ENCODE measurements around the gene HBQ1. TPM values are rescaled to one million over a fixed set of nuclear protein-coding genes. Genes with fewer than 3 reads are reported as not detected.

The HBQ1 gene
- total RNA-seq, 1 experiment from 2014 or later: 10.4 TPM

DNA sequence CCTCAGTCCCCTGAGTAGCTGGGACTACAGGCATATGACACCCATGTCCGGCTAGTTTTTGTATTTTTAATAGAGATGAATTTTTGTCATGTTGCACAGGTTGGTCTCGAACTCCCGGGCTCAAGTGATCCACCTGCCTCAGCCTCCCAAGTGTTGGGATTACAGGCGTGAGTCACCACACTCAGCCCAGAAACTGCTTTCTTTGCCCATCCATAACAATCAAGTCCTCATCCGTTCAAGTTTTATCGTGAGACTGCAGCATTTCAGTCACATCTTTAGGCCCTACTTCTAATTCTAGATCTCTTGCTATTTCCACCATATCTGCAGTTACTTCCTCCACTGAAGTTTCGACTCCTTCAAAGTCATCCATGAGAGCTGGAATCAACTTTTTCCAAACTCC, 48.1 kb upstream of the HBQ1 start:
- H3K27ac ChIP-seq (ENCODE audit: low read length): no peak overlapping the region
- in situ Hi-C loops (cut with HindIII; ENCODE audit: low pct_unique_long_range_greater_than_20kb, low sequenced_read_pairs): no loop called here
- DNase-seq (ENCODE audit: low read depth, low spot score) (no peak), ATAC-seq (no peak)
- no peaks in the 10 kb centered on the region for H3K9me3 ChIP-seq (ENCODE audit: control insufficient read depth, insufficient read depth, low read depth, low read length)
- no peak overlapping the region for H3K4me3 ChIP-seq (ENCODE audit: low read depth in 2 of 2, low read length in 2 of 2)
- H3K36me3 ChIP-seq (ENCODE audit: control insufficient read depth, insufficient read depth, low read length): no peaks in the 10 kb centered on the region; the same call in 1 of the 2 replicates
- TF ChIP-seq TCF7L2 (IDR thresholded peaks at IDR 0.05; ENCODE audit: low read depth, low read length) (no peak), POLR2AphosphoS5 (IDR thresholded peaks at IDR 0.05; ENCODE audit: low read depth, low read length) (no peak), SIN3A (IDR thresholded peaks at IDR 0.05; ENCODE audit: borderline replicate concordance, insufficient read depth, low read depth, low read length) (no peak), REST (IDR thresholded peaks at IDR 0.05; ENCODE audit: insufficient read depth in 1 of 2, low read depth in 2 of 2, low read length in 1 of 2) (no peak)
- TF ChIP-seq, protein P1, sequence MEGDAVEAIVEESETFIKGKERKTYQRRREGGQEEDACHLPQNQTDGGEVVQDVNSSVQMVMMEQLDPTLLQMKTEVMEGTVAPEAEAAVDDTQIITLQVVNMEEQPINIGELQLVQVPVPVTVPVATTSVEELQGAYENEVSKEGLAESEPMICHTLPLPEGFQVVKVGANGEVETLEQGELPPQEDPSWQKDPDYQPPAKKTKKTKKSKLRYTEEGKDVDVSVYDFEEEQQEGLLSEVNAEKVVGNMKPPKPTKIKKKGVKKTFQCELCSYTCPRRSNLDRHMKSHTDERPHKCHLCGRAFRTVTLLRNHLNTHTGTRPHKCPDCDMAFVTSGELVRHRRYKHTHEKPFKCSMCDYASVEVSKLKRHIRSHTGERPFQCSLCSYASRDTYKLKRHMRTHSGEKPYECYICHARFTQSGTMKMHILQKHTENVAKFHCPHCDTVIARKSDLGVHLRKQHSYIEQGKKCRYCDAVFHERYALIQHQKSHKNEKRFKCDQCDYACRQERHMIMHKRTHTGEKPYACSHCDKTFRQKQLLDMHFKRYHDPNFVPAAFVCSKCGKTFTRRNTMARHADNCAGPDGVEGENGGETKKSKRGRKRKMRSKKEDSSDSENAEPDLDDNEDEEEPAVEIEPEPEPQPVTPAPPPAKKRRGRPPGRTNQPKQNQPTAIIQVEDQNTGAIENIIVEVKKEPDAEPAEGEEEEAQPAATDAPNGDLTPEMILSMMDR (IDR thresholded peaks at IDR 0.05): no peak
- no TSS peak for BruUV-seq (replicated peaks)
- no peaks in the 10 kb centered on the region for H3K27me3 ChIP-seq (ENCODE audit: control insufficient read depth, insufficient read depth, low read length)
- CTCF ChIA-PET: no interaction called here
- intact Hi-C loops (cut with micrococcal nuclease; ENCODE audit: unreplicated experiment): no loop called here
- H3K4me1 ChIP-seq (ENCODE audit: control insufficient read depth, insufficient read depth, low read length): peaks cover 7% of the 10 kb centered on the region; the same call in 1 of the 2 replicates
- POLR2A ChIA-PET: interaction anchor here (0.6 kb wide), 1 partner anchor 52 kb away, joined by 13 read pairs; no protein-coding TSS in a partner anchor

DNA sequence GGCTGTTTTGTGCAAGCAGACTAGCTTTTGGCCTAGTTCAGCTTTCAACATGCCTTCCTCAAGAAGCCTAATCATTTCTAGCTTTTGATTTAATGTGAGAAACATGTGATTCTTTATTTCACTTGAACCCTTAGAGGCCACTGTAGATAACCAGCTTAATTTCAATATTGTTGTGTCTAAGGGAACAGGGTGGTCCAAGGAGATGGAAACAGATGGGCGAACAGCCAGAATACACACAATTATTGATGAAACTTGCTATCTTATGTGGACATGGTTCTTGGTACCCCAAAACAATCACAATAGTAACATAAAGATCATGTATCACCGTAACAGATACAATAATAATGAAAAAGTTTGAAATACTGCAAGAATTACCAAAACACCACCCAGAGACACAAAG, 46.5 kb upstream of the HBQ1 start:
- intact Hi-C loops (cut with micrococcal nuclease; ENCODE audit: unreplicated experiment) (no loop called here), in situ Hi-C loops (cut with HindIII; ENCODE audit: low pct_unique_long_range_greater_than_20kb, low sequenced_read_pairs) (no loop called here)
- DNase-seq (ENCODE audit: low read depth, low spot score) (no peak), ATAC-seq (no peak)
- Histone ChIP-seq H3K27ac (ENCODE audit: low read length) (no peak overlapping the region), H3K27me3 (ENCODE audit: control insufficient read depth, insufficient read depth, low read length) (no peaks in the 10 kb centered on the region), H3K9me3 (ENCODE audit: control insufficient read depth, insufficient read depth, low read depth, low read length) (no peaks in the 10 kb centered on the region), H3K4me3 (ENCODE audit: low read depth in 2 of 2, low read length in 2 of 2) (no peak overlapping the region), H3K4me1 (ENCODE audit: control insufficient read depth, insufficient read depth, low read length) (peaks cover 7% of the 10 kb centered on the region; the same call in 1 of the 2 replicates), H3K36me3 (ENCODE audit: control insufficient read depth, insufficient read depth, low read length) (no peaks in the 10 kb centered on the region; the same call in none of the 2 replicates)
- CTCF ChIA-PET: interaction anchor here (0.9 to 1.2 kb wide), 2 partner anchors 27 to 228 kb away, joined by 5 to 12 read pairs; no protein-coding TSS in a partner anchor
- TF ChIP-seq, protein P1 (IDR thresholded peaks at IDR 0.05): no peak
- no peak for TF ChIP-seq TCF7L2 (IDR thresholded peaks at IDR 0.05; ENCODE audit: low read depth, low read length)
- TF ChIP-seq SIN3A (IDR thresholded peaks at IDR 0.05; ENCODE audit: borderline replicate concordance, insufficient read depth, low read depth, low read length): no peak
- no peak for TF ChIP-seq POLR2AphosphoS5 (IDR thresholded peaks at IDR 0.05; ENCODE audit: low read depth, low read length)
- no peak for TF ChIP-seq REST (IDR thresholded peaks at IDR 0.05; ENCODE audit: insufficient read depth in 1 of 2, low read depth in 2 of 2, low read length in 1 of 2)
- POLR2A ChIA-PET: interaction anchor here (0.6 kb wide), 2 partner anchors 100 to 410 kb away, joined by 4 to 11 read pairs; no protein-coding TSS in a partner anchor
- TSS peak; percentile 55 for BruUV-seq (replicated peaks)

Measured in Panc1 (cell line).